ENCODE data around the gene EXD3.

EXD3 gene

GRCh38 chr9:137403269-137403668 lies 19.7 kb downstream of the EXD3 start:
- no peak overlapping the region for H3K4me3 ChIP-seq (ENCODE audit: low read length)
- DNase-seq (ENCODE audit: low read depth) = no peak
- TF ChIP-seq, protein P1, sequence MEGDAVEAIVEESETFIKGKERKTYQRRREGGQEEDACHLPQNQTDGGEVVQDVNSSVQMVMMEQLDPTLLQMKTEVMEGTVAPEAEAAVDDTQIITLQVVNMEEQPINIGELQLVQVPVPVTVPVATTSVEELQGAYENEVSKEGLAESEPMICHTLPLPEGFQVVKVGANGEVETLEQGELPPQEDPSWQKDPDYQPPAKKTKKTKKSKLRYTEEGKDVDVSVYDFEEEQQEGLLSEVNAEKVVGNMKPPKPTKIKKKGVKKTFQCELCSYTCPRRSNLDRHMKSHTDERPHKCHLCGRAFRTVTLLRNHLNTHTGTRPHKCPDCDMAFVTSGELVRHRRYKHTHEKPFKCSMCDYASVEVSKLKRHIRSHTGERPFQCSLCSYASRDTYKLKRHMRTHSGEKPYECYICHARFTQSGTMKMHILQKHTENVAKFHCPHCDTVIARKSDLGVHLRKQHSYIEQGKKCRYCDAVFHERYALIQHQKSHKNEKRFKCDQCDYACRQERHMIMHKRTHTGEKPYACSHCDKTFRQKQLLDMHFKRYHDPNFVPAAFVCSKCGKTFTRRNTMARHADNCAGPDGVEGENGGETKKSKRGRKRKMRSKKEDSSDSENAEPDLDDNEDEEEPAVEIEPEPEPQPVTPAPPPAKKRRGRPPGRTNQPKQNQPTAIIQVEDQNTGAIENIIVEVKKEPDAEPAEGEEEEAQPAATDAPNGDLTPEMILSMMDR (conservative IDR thresholded peaks at IDR 0.05; ENCODE audit: low read length) = no peak

GRCh38 chr9:137402746-137403145 lies 20.2 kb downstream of the EXD3 start:
- no peak overlapping the region for H3K4me3 ChIP-seq (ENCODE audit: low read length)
- TF ChIP-seq, protein P1 (conservative IDR thresholded peaks at IDR 0.05; ENCODE audit: low read length) = no peak
- DNase-seq (ENCODE audit: low read depth) = no peak

DNA sequence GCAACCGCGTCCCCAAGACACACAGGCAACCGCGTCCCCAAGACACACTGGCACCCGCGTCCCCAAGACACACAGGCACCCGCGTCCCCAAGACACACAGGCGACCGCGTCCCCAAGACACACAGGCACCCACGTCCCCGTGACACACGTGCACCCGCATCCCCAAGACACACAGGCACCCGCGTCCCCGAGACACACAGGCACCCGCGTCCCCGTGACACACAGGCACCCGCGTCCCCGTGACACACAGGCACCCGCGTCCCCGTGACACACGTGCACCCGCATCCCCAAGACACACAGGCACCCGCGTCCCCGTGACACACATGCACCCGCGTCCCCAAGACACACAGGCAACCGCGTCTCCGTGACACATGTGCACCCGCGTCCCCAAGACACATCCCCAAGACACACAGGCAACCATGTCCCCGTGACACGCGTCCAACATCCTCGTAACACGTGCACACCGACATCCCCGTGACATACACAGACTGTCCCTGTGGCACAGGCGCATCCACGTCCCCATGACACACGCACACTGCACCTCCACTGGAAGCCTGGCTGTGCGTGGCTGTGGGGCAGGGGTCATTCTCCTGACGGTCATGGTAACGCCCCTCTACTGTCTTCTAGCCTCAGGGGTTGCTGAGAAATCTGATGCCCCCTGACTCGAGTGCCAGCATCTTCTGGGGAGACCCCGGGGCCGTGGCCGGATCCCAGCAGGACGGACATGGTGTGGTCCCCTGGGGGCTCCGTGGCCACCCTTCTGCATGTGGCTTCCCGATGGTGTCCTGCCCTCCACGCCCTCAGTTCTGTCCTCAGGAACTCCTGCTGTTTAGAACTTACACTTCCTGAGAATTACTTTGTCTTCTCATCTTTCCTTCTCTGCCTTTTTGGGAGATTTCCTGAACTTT lies 24.1 kb downstream of the EXD3 start:
- H3K4me3 ChIP-seq (ENCODE audit: low read length) = no peak overlapping the region
- no peak for DNase-seq (ENCODE audit: low read depth)
- TF ChIP-seq, protein P1 (conservative IDR thresholded peaks at IDR 0.05; ENCODE audit: low read length) = no peak

- TF ChIP-seq, protein P1 (conservative IDR thresholded peaks at IDR 0.05; ENCODE audit: low read length) = no peak
- H3K4me3 ChIP-seq (ENCODE audit: low read length) = no peak overlapping the region
- DNase-seq (ENCODE audit: low read depth) = no peak
Measured at GRCh38 chr9:137397675-137398423, 25.1 kb downstream of the EXD3 start.

DNA sequence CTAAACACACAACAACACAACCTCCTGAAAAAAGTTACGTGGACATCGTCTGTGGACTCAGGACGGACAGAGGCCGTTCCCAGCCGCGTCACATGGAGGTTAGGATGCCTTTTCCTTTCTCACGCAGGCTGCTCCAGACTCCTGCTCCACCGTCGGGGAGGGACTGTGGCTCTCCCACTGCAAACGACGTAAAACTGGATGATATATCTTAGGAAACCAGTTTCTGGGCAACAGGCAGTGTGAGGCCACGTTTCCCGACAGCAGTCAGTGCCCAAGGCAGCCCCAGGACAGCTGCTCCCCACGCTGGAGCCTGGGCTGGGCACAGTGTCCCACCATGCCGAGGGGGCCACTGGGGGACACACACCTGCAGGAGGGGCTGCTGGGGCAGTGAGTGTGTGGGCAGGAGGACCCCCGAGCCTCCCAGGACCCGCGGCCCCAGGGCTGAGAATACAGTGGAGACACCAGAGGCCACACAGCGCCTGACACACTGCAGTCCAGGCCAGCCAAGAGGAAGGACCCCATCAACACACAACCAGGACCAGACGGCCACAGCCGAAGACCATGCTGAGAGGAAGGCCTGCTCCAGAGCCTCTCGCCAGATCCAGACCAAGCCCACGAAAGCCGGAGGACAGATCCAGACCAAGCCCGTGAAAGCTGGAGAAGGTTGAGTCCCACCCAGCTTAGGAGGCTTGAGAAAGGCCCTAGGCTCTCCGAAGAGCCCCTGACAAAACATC lies 26.2 kb downstream of the EXD3 start:
- H3K4me3 ChIP-seq (ENCODE audit: low read length) = no peak overlapping the region
- TF ChIP-seq, protein P1 (conservative IDR thresholded peaks at IDR 0.05; ENCODE audit: low read length) = no peak
- DNase-seq (ENCODE audit: low read depth) = no peak

- H3K4me3 ChIP-seq (ENCODE audit: low read length) = no peak overlapping the region
- DNase-seq (ENCODE audit: low read depth) = peak; percentile 46
- TF ChIP-seq, protein P1 (conservative IDR thresholded peaks at IDR 0.05; ENCODE audit: low read length) = no peak
Measured at GRCh38 chr9:137396227-137396626, 26.7 kb downstream of the EXD3 start.

Data from AG10803 (cell line).